ENCODE measurements around the gene ATG7.
"Not testable (repeated sequence)": the region's sequence is repeated elsewhere in the genome, so short reads cannot be mapped to it uniquely, and the experiment has no call there.

ATG7 gene

DNA sequence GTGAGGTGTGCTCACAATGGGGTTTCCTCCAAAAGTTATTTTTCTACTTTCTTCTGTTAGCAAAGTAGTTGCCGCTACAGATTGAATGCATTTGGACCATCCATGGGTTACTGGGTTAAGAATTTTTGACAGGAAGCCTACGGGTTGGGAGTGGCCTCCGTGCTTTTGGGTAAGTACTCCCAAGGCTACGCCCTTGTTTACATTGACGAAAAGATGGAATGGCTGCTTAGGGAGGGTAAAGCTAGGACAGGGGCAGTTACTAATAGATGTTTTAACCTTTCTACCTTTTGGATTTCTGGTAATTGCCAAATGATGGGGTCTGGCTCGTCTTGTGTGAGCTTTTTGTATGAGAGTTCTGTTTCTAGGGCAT, 20.4 kb upstream of the ATG7 start:
- no peak for DNase-seq

GRCh38 chr3:11254876-11255275, 17.3 kb upstream of the ATG7 start:
- no peak for DNase-seq

DNA sequence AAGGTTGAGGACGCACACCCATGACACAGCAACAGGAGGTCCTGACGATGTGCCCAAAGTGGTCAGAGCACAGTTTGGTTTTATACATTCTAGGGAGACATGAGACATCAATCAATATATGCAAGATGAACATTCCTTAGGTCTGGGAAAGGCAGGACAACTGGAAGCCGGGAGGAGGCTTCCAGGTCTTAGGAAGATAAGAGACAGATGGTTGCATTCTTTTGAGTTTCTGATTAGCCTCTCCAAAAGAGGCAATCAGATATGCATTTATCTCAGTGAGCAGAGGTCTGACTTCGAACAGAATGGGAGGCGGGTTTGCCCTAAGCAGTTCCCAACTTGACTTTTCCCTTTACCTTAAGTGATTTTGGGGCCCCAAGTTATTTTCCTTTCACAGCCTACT, 16.7 kb upstream of the ATG7 start:
- DNase-seq: not testable (repeated sequence)

- no peak for DNase-seq
These were observed 13.2 kb upstream of the ATG7 start for GRCh38 chr3:11258958-11259357.

DNA sequence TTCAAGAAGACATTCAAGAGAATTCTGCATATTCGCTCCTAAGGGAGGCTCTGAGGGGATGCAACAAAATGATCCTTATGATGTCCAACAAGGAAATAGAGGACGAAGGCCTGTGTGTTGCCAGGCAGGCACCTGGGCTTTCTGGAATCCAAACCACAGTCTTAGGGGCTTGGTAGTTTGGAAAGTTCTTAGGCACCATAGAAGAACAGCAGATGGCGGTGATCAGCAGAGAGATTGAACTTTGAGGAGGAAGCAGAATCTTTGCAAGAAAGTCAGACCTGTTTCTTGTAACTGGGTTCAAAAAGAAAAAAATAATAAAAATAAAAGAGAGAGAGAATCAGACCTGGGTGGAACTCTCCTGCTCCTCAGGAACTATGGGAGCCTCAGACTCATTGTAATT, 11.7 kb upstream of the ATG7 start:
- peak in 1 of 4 experiments; percentile 25 for DNase-seq

DNA sequence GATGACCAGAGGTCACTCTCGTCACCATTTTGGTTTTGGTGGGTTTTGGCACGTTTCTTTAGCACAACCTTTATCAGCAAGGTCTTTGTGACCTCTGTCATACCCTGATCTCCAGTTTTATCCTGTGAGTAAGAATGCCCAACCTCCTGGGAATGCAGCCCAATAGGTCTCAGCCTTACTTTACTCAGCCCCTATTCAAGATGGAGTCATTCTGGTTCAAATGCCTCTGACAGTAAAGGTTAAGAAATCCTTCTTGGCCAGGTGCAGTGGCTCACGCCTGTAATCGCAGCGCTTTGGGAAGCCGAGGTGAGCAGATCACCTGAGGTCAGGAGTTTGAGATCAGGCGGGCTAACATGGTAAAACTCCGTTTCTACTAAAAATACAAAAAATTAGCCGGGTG, 3.2 kb upstream of the ATG7 start:
- no peak for DNase-seq

GRCh38 chr3:11272906-11273574, 843 bp downstream of the ATG7 start:
- DNase-seq: peak; percentile 62 to 83 (median 78)

DNA sequence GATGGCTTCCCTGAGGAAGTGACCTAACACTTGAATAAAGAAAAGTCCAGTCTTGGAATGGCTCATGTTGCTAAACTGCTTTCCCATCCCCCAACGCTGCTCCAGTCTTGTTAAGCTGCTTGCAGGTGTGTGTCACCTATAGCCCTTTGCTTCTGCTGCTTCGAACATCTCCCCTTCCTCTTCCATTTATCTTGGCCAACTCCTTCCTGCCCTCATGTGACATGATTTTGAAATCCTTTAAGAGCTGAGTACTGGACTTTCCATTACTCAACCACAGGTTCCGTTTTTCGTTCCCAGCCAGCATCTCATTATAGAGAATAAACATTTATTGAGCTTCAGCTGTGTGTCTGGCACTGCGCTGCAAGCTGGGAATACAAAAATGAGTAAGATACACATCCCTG, 1.7 kb downstream of the ATG7 start:
- DNase-seq: peak; percentile 86 to 97 (median 92)

- DNase-seq: peak in 3 of 4 experiments; percentile 19 to 61 (median 51)
These were observed 2.5 kb downstream of the ATG7 start for GRCh38 chr3:11274566-11275142.

GRCh38 chr3:11275926-11276325, 3.7 kb downstream of the ATG7 start:
- peak; percentile 17 to 59 (median 55) for DNase-seq

- no peak for DNase-seq
These were observed 4.7 kb downstream of the ATG7 start for GRCh38 chr3:11276901-11277300.

DNA sequence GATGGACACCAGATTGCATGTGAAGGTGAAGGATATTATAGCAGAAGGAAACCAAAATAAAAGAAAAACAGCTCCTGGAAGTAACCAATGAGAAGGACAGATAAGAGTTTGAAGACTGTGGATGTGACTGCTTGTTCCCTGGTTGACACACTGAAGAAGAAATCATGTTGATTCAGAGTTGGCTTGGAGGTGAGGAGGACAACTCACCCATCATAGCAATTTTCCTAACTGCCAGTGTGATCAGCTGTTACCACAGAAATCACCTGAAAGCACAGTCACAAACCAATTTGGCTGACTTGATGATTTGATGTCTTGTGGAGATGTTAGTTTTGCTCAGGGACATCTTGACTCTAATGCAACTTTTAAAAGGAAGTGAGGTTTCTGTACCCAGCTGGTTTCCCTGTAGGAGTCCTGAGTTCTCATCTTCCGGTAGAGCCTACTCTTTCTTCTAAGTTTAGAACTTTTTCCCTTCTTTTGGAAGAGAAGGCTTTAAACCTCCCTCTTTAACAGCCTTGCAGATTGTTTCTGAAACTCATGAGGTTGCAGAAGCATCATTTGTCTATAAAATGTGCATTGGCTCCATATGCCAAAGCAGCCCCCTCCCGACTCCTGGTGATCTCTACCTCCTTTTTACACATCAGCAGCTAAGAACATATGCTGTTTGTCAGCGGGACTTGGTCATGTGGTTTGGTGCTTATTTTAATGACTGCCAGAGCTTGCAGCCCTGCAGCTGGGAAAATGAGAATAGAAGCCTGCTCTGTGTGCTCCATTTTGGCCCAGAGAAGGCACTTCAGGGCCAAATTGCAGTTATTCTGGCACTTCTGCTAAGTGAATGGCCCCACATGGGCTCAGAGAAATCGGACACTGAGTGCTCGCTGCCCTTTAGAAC, 10.3 kb downstream of the ATG7 start:
- DNase-seq: peak; percentile 25 to 73 (median 54)

DNA sequence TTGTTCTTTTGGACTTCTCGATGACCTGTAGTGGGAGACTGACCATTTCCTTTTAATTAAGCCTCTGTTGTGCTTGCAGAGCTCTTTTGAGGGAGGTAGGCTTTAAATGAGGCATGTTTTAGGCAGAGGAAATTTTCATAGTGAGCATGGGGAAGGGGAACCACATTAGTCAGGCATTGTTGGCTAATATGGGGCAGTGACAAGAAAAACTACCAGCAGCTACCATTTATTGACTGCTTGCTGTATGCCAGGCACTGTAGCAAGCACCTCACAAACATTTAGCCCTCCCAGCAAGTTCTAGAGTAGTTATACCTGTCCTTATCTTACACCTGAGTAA, 10.9 kb downstream of the ATG7 start:
- peak; percentile 55 to 82 (median 72) for DNase-seq

DNA sequence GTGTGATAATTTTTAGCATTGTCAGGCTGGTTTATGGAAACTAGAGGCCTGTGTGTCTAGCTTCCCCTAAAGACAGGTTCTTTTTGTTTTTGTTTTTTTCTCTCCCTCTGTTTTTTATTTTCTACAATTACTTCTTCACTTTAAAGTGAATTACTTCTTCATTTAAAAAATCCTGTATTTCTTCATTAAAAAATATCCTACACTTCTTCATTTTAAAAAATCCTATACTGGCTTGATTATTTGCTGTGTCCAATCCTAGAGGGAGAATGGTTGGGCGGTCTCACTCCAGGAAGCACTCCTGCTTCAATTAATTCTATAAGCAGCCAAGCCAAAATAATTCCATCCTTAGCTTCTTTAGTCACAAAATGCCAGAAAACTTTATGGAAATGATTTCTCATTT, 11.8 kb downstream of the ATG7 start:
- DNase-seq: no peak

DNA sequence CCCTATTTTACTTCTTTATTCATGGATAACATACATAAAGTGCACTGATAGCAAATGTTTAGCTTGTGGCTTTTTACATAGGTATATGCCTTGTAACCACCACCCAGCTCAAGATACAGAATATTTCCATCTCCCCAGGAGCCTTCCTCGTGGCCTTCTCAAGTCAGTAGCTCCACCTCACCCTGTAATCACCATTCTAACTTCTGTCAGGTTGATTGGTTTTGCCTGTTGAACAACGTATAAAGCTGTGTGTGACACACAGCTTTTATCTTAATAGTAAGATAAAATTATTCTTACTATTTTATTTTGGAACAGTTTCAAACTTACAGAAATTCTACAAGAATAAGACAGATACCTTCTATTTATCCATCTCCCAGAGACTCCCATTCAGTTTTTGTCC, 13.3 kb downstream of the ATG7 start:
- no peak for DNase-seq

DNA sequence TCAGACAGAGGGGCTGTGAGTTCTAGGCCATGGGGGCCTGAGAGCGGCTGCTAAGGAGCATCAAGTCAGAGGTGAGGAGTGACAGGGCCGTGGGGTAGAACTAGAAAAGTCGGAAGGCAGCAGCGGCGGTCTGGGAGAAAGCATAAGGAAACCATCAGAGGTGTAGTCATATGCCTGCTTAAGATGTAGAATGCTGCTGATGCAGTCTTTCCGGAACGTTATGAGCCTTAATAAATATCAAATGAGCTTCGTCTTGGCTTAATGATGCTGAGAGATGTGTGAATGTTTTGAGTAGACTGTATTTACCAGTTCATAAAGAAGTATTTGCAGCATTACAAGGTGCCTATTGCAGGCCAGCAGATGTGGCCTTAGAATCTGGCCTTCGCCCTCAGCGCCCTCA, 15.2 kb downstream of the ATG7 start:
- no peak for DNase-seq

DNA sequence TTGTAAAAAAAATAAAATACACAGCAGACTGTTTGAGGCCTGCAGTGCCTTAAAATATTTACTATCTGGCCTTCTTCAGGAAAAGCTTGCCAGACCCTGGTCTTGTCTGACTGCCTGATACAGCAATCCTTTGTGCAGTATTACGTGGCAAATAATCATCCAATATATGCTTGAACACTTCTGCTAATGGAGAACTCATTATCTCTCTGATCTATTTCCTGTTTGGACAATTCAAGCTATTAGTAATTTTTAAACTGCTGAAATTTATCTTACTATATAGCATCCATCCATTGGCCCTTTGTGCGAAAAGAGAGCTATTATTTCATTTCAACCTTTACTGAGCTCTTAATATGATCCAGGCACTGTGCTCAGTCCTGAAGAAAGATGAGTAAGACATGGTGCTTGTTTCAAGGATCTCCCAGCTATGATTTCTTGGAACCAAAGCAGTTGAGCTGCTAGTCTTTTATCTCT, 15.9 kb downstream of the ATG7 start:
- DNase-seq: peak in 2 of 4 experiments; percentile 33 to 35

DNA sequence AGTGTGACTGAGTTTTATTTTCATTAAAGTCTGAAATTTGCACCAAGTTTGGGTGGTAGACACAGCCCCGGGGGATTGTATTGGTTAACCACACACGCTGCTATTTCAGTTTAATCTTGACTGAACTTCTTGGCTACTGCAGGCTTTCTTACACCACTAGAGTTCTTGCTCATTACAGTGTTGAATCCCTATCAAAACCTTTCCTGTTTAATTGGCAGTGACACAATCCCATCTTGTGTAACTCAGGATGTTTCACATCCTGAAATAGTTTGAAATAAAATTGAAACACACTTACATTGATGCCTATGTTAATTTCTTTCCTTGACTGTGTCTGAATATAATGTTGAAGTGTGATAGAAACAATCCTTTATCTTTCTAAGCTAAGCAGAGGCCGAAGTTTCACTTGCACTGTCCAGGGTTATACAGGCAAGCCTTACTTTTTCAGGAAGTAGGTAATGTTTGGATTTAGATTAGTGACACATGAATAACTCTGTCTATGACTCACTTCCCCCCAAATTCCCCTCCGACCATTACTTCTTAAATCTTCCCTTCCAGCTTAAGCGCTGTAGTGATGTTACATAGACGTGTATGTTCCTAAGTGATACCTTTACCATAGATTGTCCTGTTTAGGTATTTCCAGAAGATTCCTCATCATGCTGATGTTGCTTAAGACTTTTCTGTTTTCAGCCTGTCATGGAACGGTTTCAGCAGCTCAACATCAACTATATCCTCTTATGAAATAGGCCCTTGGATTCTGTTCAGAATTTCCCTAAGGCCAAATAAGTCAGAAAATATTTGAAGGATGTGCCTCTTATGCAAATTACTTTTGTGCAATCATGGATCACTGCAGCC, 16.8 kb downstream of the ATG7 start:
- peak; percentile 71 to 92 (median 83) for DNase-seq

DNA sequence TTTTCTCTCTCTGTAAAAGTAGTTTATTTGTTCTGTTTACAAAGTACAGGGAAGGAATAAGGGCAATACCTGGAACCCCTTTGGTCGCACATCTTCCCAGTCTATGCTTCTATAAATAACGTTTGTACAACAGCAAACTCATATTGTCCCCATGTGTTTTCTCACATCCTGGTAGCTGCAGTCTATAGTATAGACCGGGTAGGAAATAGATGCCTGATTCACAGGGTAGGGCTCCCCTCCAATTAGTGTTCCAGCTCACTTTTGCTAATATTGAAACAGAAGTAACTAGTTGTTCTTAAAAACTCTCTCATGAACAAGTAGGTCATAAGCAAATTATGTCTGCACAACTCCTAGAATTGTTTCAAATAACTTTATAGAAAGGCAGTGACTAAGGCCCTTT, 17.7 kb downstream of the ATG7 start:
- no peak for DNase-seq

- DNase-seq: peak in 3 of 4 experiments; percentile 50 to 70 (median 61)
These were observed 18.8 kb downstream of the ATG7 start for GRCh38 chr3:11290743-11291680.

GRCh38 chr3:11291808-11292207, 19.6 kb downstream of the ATG7 start:
- DNase-seq: peak in 1 of 4 experiments; percentile 13
